Hepatic stellate cell (primary cell): ENCODE measurements around the gene ARRDC1.
"Not testable (repeated sequence)": the region's sequence is repeated elsewhere in the genome, so short reads cannot be mapped to it uniquely, and the experiment has no call there.

Experiments used
- DNase-seq: peaks from one replicate; pipeline ENCODE4 v3.0.0; 2011; ENCODE audit warnings: low spot score

Gene ARRDC1

GRCh38 chr9:137583957-137584356 lies 21.5 kb upstream of the ARRDC1 start:
- no peak for DNase-seq

GRCh38 chr9:137586854-137587253 lies 18.6 kb upstream of the ARRDC1 start:
- no peak for DNase-seq

GRCh38 chr9:137588311-137588710 lies 17.2 kb upstream of the ARRDC1 start:
- no peak for DNase-seq

- no peak for DNase-seq
These were observed 16.6 kb upstream of the ARRDC1 start for GRCh38 chr9:137588891-137589290.

GRCh38 chr9:137589441-137590122 lies 15.9 kb upstream of the ARRDC1 start:
- DNase-seq, result peak; percentile 56

- peak; percentile 34 for DNase-seq
These were observed 15.4 kb upstream of the ARRDC1 start for GRCh38 chr9:137590123-137590468.

GRCh38 chr9:137590469-137591383 lies 14.8 kb upstream of the ARRDC1 start, which contains the start of gene ZMYND19:
Gene ZMYND19, minus strand, starts transcription at chr9:137590512. Its CDS starts 249 bp downstream, at chr9:137590263.
- DNase-seq, result peak; percentile 100

GRCh38 chr9:137592767-137593166 lies 12.7 kb upstream of the ARRDC1 start:
- no peak for DNase-seq

- DNase-seq, result no peak
These were observed 12.3 kb upstream of the ARRDC1 start for GRCh38 chr9:137593176-137593575.

- not testable (repeated sequence) for DNase-seq
These were observed 8.9 kb upstream of the ARRDC1 start for GRCh38 chr9:137596577-137596976.

GRCh38 chr9:137598943-137599342 lies 6.5 kb upstream of the ARRDC1 start:
- DNase-seq, result no peak

- DNase-seq, result no peak
These were observed 2.8 kb upstream of the ARRDC1 start for GRCh38 chr9:137602661-137603060.

GRCh38 chr9:137603879-137604278 lies 1.6 kb upstream of the ARRDC1 start:
- no peak for DNase-seq

GRCh38 chr9:137604345-137605086 lies 970 bp upstream of the ARRDC1 start:
- DNase-seq, result no peak

- no peak for DNase-seq
These were observed 627 bp downstream of the ARRDC1 start for GRCh38 chr9:137606005-137606621.

GRCh38 chr9:137606734-137607138 lies 1.2 kb downstream of the ARRDC1 start:
- DNase-seq, result no peak

- DNase-seq, result no peak
These were observed 1.8 kb downstream of the ARRDC1 start for GRCh38 chr9:137607141-137607857.

GRCh38 chr9:137610944-137611343 lies 5.5 kb downstream of the ARRDC1 start:
- no peak for DNase-seq

- DNase-seq, result peak; percentile 91
These were observed 6.4 kb downstream of the ARRDC1 start for GRCh38 chr9:137611623-137612609.

GRCh38 chr9:137612741-137613142 lies 7.3 kb downstream of the ARRDC1 start:
- DNase-seq, result no peak
